WTC11 (cell line): ENCODE results near the gene NKPD1. TPM values are rescaled to one million over a fixed set of nuclear protein-coding genes. Genes with fewer than 3 reads are reported as not detected.
A peak's percentile ranks its signal among the peaks of the same experiment; 100 is the strongest.

Experiments used
- ATAC-seq: fragments of 200-7000 bp; cut with Tn5 transposase; 2 replicates; pipeline ENCODE4 v1.10.0; 2021; ENCODE audit warnings: mild to moderate bottlenecking, moderate library complexity
- Bru-seq: library from RNA; stranded (reverse); fragments of 400-500 nt; gene quantifications from one replicate; lab custom pipeline; 2021; lab: Mats Ljungman, UMichigan
- CTCF ChIA-PET: fragments of 300-600 bp; sonication (Branson Sonifier 250); formaldehyde crosslinking; loops from one replicate; lab custom pipeline; 2021; ENCODE audit warnings: antibody characterized with exemption; lab: Charles Lee
- POLR2A ChIA-PET: fragments of 350-600 bp; sonication (Branson Sonifier 250); formaldehyde crosslinking; loops from one replicate; lab custom pipeline; 2021; ENCODE audit warnings: antibody characterized with exemption; lab: Charles Lee
- DNase-seq: peaks from one replicate; pipeline ENCODE4 v3.0.0; 2021; ENCODE audit warnings: low spot score
- H3K27ac Mint-ChIP-seq: 2 replicates; pipeline ENCODE4 v1.8.0; 2021; ENCODE audit warnings: mixed read lengths
- H3K27me3 Mint-ChIP-seq: 2 replicates; pipeline ENCODE4 v1.8.0; 2021; ENCODE audit warnings: low read depth, mild to moderate bottlenecking, moderate library complexity, mixed read lengths
- H3K36me3 Mint-ChIP-seq: 2 replicates; pipeline ENCODE4 v1.8.0; 2021; ENCODE audit warnings: mixed read lengths
- H3K4me1 Mint-ChIP-seq: 2 replicates; pipeline ENCODE4 v1.8.0; 2022; ENCODE audit warnings: mixed read lengths
- H3K4me3 Mint-ChIP-seq: 2 replicates; pipeline ENCODE4 v1.8.0; 2021; ENCODE audit warnings: mild to moderate bottlenecking, moderate library complexity, mixed read lengths
- H3K9me3 Mint-ChIP-seq: 2 replicates; pipeline ENCODE4 v1.8.0; 2021; ENCODE audit warnings: mixed read lengths
- ATF1 ChIP-seq: sonication (generic); formaldehyde crosslinking; IDR thresholded peaks from 2 replicates; pipeline ENCODE4 v1.8.1; 2023; ENCODE audit warnings: mild to moderate bottlenecking, moderate library complexity, missing genetic modification reagents
- ATF2 ChIP-seq: sonication (generic); formaldehyde crosslinking; IDR thresholded peaks from 2 replicates; pipeline ENCODE4 v1.8.1; 2022; ENCODE audit warnings: low read depth, missing genetic modification reagents, borderline replicate concordance
- CBFB ChIP-seq: sonication (generic); formaldehyde crosslinking; IDR thresholded peaks from 2 replicates; pipeline ENCODE4 v1.8.1; 2022; ENCODE audit warnings: mild to moderate bottlenecking, low read depth, missing genetic modification reagents
- CREM ChIP-seq: sonication (generic); formaldehyde crosslinking; IDR thresholded peaks from 2 replicates; pipeline ENCODE4 v1.8.1; 2022; ENCODE audit warnings: mild to moderate bottlenecking, missing genetic modification reagents, moderate library complexity
- E2F4 ChIP-seq: sonication (generic); formaldehyde crosslinking; IDR thresholded peaks from 2 replicates; pipeline ENCODE4 v1.8.1; 2022; ENCODE audit warnings: low read depth, mild to moderate bottlenecking, moderate library complexity, missing genetic modification reagents, borderline replicate concordance
- IRF2 ChIP-seq: sonication (generic); formaldehyde crosslinking; IDR thresholded peaks from 2 replicates; pipeline ENCODE4 v1.8.0; 2022; ENCODE audit warnings: low read depth, missing genetic modification reagents, borderline replicate concordance
- JAZF1 ChIP-seq: fragments of 250-450 bp; sonication (Bioruptor Pico); IDR thresholded peaks from 2 replicates; pipeline ENCODE4 v1.9.0; 2021; ENCODE audit warnings: moderate library complexity, mild to moderate bottlenecking, inconsistent platforms
- MLX ChIP-seq: sonication (generic); formaldehyde crosslinking; IDR thresholded peaks from 2 replicates; pipeline ENCODE4 v1.8.1; 2023; ENCODE audit warnings: mild to moderate bottlenecking, missing genetic modification reagents, moderate library complexity
- PRRX2 ChIP-seq: fragments of 250-450 bp; sonication (Bioruptor Pico); IDR thresholded peaks from 2 replicates; pipeline ENCODE4 v1.8.0; 2021; ENCODE audit warnings: mild to moderate bottlenecking
- SP1 ChIP-seq: sonication (generic); formaldehyde crosslinking; conservative IDR thresholded peaks from 2 replicates; pipeline ENCODE4 v1.8.1; 2022; ENCODE audit warnings: missing genetic modification reagents
- TEAD4 ChIP-seq: sonication (generic); formaldehyde crosslinking; IDR thresholded peaks from 2 replicates; pipeline ENCODE4 v1.8.0; 2022; ENCODE audit warnings: mild to moderate bottlenecking, missing genetic modification reagents
- ZBTB21 ChIP-seq: sonication (generic); formaldehyde crosslinking; IDR thresholded peaks from 2 replicates; pipeline ENCODE4 v1.8.1; 2023; ENCODE audit warnings: mild to moderate bottlenecking, missing genetic modification reagents, borderline replicate concordance
- ZMAT4 ChIP-seq: fragments of 250-450 bp; sonication (Bioruptor Pico); IDR thresholded peaks from 2 replicates; pipeline ENCODE4 v1.9.0; 2021; ENCODE audit warnings: mild to moderate bottlenecking
- ZNF138 ChIP-seq: sonication (generic); formaldehyde crosslinking; conservative IDR thresholded peaks from 2 replicates; pipeline ENCODE4 v1.8.1; 2022; ENCODE audit warnings: mild to moderate bottlenecking, moderate library complexity, missing genetic modification reagents
- ZNF425 ChIP-seq: fragments of 250-450 bp; sonication (Bioruptor Pico); conservative IDR thresholded peaks from 2 replicates; pipeline ENCODE4 v1.9.0; 2021; ENCODE audit warnings: mild to moderate bottlenecking
- ZNF532 ChIP-seq: fragments of 250-450 bp; sonication (Bioruptor Pico); IDR thresholded peaks from 2 replicates; pipeline ENCODE4 v1.9.0; 2021; ENCODE audit warnings: mild to moderate bottlenecking, borderline replicate concordance
- long read RNA-seq, 3 experiments: library from RNA in 1 of 3; library from capped mRNA in 1 of 3; library from polyadenylated mRNA in 1 of 3; unstranded in 2 of 3; stranded (forward) in 1 of 3; transcript quantifications; one replicate each; pipeline ENCODE4 v2.0.0, GENCODE V29; 2021
- total RNA-seq: library from RNA; stranded (reverse); gene quantifications from 3 replicates; pipeline ENCODE4 v1.2.3, GENCODE V29; 2021

NKPD1 gene
- total RNA-seq (0.57 to 1.1 TPM (median 0.76 TPM) in 3 replicates), Bru-seq, nascent RNA (percentile 14 among the genes with signal in this experiment)
- long read RNA-seq, experiment 1, partial matches to known transcripts: 0 of 3 reads
- long read RNA-seq, experiment 1, other reads (novel, unspliced or antisense): 2 of 3 reads
- long read RNA-seq, experiment 2: 0 reads
- long read RNA-seq, experiment 3: 0 reads

GRCh38 chr19:45160870-45161737, at the start of gene NKPD1:
TSS of gene NKPD1 (minus strand) at chr19:45160982. CDS start at chr19:45160150, 832 bp downstream.
- ATAC-seq (no peak), DNase-seq (peak; percentile 55)
- ChIA-PET POLR2A (interaction anchor here (0.6 kb wide), 1 partner anchor 539 kb away, joined by 4 read pairs; no protein-coding TSS in a partner anchor), CTCF (interaction anchor here (0.9 to 2.8 kb wide), 5 partner anchors 11 to 35 kb away, joined by 3 to 19 read pairs (median 4); partner anchors contain the start of genes BLOC1S3 and TRAPPC6A)
- H3K9me3 Mint-ChIP-seq: no peaks in the 10 kb centered on the region
- H3K4me3 Mint-ChIP-seq: no peak within 1 kb of the TSS
- TF ChIP-seq E2F4 (no peak), ZNF138 (CRISPR knock-in tag) (no peak), JAZF1 (CRISPR knock-in tag) (no peak), ZMAT4 (CRISPR knock-in tag) (no peak), ATF2 (no peak), ZBTB21 (CRISPR knock-in tag) (no peak), CBFB (CRISPR knock-in tag) (no peak), PRRX2 (no peak)
- H3K4me1 Mint-ChIP-seq: 0 out of 2 replicates have a peak, but pooled peaks cover 11% of the 10 kb centered on the region
- H3K27ac Mint-ChIP-seq: no peak within 1 kb of the TSS
- H3K27me3 Mint-ChIP-seq: peaks cover 17% of the 10 kb centered on the region
- no peaks in the 10 kb centered on the region for H3K36me3 Mint-ChIP-seq

- no peaks in the 10 kb centered on the region for H3K36me3 Mint-ChIP-seq
- ChIA-PET CTCF (no interaction called here), POLR2A (no interaction called here)
- H3K27ac Mint-ChIP-seq: no peak overlapping the region
- DNase-seq (no peak), ATAC-seq (no peak)
- no peaks in the 10 kb centered on the region for H3K9me3 Mint-ChIP-seq
- TF ChIP-seq CREM (no peak), IRF2 (CRISPR knock-in tag) (no peak), ZNF532 (CRISPR knock-in tag) (no peak), TEAD4 (CRISPR knock-in tag) (no peak), ZBTB21 (CRISPR knock-in tag) (no peak), PRRX2 (no peak), ATF1 (CRISPR knock-in tag) (no peak), MLX (CRISPR knock-in tag) (no peak), SP1 (CRISPR knock-in tag) (no peak), ZNF425 (CRISPR knock-in tag) (no peak)
- no peak overlapping the region for H3K4me3 Mint-ChIP-seq
- H3K27me3 Mint-ChIP-seq: peaks cover 3% of the 10 kb centered on the region; the same call in 1 of the 2 replicates
- H3K4me1 Mint-ChIP-seq: peaks cover under 1% of the 10 kb centered on the region; the same call in 1 of the 2 replicates
Observed at GRCh38 chr19:45206328-45206727, 45.5 kb upstream of the NKPD1 start.
